Activated T-helper 1 cell treated with anti-CD3 and anti-CD28 coated beads, Interleukin-2, amount 50 U/mL, for 16 hours (primary cell): ENCODE data around the gene POU2F2.
"Not testable (repeated sequence)": the region's sequence is repeated elsewhere in the genome, so short reads cannot be mapped to it uniquely, and the experiment has no call there.

Experiments used
- DNase-seq, 2 donors: peaks; one replicate each; pipeline ENCODE4 v3.0.0-alpha.2; 2020; ENCODE audit warnings: low read depth in 1 of 2, low spot score in 1 of 2

POU2F2 gene

DNA sequence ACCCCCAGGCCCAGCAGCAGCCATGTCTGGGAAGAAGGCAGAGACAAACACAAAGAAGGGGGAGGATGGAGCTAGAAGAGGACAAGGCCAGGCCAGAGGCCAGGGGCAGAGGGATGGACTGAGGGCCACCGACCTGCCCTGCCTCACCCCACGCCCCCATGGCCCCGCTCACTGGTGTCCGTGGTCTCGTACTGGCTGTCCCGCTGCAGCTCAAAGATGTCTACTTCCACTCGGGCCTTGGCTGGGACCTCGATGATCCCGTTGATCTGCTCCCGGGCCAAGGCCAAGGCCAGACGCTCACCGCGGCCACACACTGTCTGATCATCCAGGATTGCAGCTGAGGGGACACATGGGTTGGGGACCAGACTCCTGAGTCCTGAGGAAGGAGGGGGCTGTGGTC, 67.2 kb downstream of the POU2F2 start:
- DNase-seq: no peak

GRCh38 chr19:42064432-42064831, 67.8 kb downstream of the POU2F2 start:
- no peak for DNase-seq

GRCh38 chr19:42062381-42062780, 69.9 kb downstream of the POU2F2 start:
- DNase-seq: no peak

DNA sequence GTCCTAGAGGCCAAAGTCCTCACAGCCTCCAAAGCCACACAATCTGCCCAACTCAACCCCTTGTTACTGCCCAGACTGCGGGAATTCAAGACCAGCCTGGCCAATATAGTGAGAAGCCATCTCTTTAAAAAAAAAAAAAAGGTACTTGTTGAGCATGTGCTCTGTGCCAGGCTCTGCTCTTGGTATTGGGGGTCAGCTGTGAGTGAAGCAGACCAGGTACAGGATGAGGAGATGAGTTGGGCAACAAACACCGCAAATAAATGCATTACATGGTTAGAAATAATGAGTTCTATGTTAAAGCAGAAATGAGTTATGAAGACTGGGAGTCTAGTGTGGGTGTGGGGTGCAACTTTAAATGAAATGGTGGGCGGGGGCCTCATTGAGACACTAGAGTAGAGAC, 72.1 kb downstream of the POU2F2 start:
- DNase-seq: no peak

GRCh38 chr19:42059196-42059595, 73.0 kb downstream of the POU2F2 start:
- DNase-seq: no peak

- DNase-seq: no peak
Observed at GRCh38 chr19:42057846-42058245, 74.4 kb downstream of the POU2F2 start.

GRCh38 chr19:42054205-42054604, 78.0 kb downstream of the POU2F2 start:
- no peak for DNase-seq

DNA sequence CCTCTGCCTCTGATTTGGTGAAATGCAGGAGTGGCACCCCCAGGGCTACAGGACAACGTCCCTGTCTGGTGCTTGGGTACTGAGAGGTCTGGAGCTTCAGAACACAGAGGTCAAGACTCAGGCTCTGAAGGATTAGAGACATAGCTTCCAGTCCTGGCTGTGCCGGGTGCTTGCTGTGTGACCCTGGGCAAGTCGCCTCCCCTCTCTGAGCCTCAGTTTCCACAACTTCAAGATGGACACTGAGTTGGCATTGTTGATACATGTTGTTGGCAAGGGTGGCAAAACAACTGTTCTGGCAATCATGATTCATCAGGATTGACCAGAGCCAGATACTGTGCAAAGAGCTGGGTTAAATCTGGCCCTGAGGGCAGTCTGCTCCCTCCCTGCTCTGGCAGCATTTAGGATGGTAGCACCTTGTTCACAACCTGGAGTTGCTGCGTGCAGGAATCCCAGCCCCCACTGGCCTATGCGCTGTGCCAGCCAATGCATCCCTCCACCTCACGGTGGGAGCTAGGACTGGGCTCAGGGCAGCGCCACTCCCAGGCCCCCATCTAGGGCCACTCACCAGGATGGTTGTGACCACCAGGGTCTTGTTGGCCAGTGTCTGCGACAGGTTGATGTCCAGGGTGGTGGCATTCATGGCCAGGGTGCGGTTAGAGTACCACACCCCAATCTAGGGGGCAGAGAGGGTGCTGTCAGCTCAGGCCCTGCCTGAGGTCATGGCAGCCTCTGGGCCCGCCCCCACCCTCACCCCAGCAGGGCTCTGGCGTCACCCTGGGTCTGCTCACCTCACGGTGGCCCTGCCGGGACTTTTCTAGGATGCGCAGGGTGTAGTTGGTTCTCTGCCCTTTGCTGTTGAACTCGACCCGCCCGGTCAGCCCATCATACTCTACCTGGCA, 79.0 kb downstream of the POU2F2 start:
- no peak for DNase-seq

GRCh38 chr19:42052241-42052863, 79.9 kb downstream of the POU2F2 start:
- no peak for DNase-seq

DNA sequence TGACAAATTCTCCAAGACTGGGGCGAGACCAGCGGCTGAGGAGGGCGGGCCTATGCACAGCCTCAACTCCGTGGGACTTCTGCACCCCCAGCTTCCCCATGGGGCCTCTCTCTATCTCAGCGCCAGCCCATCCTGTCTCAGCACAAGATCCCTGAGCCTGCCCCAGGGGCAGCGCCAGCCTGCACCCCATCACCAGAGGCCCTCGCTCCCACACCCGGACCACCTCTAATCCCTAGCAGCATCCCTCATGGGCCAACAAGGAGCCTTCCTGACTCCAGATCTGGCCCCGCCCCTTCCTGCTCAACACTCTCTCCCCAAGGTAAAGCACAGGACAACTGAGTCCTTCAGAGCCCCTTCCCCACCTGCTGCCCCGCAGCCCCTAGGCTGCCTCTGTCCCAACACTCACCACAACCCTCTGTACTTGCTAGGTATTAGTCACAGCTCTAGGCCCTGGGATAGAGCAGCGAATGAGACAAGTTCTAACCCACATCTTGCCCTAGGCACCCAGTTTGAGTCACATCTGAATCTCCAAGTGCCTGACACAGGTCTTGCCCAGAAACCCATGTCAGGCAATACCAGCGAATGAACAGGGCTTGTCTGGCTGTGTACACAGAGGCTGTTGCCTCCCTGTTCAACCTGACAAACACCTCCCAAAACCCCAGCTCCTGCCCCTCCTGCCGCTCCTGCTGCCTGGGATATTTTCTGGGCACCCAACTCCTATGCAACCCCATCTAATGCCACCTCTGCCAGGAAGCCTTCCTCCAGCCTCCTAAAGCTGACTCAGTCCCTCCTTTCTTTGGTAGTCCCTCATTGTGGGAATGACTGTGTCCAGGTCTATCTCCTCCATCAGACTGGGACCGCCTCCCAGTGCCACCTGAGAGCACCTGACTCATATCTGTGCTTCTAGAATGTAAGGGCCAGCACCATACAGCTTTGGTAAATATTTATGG, 80.8 kb downstream of the POU2F2 start:
- DNase-seq: no peak

DNA sequence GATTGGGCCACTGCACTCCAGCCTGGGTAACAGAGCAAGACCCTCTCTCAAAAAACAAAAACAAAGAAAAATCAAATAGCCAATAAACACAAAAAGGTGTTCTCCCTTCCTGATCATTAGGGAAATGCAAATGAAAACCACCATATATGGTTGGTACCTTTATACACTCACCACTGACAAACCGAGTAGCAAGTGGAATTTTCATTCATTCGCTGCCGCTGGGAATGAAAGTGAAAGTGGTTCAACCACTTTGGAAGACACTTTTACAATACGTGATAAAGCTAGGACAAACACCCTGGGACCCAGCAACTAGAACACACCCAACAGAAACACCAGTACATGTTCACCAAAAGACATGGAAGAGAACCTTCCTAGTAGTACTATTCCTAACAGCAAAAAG, 83.3 kb downstream of the POU2F2 start:
- DNase-seq: no peak

DNA sequence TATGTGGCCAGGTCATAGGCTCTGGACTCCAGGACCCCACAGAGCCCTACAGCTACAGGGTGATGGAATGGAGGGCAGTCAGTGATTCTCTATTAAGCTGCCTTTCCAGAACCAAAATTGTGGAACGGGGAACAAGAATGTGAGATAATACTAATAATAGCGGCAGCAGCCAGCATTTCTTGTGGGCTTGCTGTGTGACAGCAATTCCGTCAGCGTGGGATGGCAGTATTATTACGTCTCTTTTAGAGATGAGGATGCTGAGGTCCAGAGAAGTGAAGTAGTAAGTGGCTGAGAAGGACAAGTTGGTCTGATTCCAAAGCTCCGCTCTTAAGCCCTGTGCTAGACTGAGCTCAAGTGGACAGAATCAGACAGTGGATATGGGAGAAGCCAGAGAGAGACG, 86.7 kb downstream of the POU2F2 start:
- DNase-seq: no peak

DNA sequence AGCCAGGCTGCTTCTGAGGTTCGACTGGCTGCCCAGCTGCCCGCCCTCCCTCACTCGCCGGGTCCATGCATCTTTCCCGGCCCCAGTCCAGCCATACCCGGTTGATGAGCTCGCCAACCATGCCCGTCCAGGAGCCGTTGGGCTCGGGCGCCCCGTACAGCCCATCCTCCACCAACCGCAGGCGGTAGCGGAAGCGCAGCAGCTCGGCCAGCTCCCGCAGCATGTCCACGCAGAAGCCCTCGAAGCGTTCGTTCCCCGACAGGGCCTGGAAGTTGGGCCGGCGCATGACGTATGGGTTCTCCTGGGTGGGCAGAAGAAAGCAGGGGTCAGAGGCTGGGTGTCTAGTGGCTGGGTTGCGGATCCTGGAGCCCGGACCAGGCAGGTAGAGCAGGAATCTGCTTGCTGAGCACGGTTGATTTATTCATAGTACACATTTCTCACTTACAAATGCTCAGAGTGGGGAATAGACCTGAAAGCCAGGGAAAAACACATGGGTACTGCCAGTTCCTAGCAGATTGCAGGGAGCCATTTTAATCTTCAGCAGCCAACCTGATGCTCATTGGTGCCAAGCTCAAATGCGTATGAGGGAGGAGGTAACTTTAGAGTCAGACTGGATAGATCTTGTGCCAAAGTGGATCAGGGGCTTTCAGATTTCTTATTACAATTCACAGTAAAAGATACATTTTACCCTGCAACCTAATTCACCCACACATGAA, 89.6 kb downstream of the POU2F2 start:
- DNase-seq: no peak

DNA sequence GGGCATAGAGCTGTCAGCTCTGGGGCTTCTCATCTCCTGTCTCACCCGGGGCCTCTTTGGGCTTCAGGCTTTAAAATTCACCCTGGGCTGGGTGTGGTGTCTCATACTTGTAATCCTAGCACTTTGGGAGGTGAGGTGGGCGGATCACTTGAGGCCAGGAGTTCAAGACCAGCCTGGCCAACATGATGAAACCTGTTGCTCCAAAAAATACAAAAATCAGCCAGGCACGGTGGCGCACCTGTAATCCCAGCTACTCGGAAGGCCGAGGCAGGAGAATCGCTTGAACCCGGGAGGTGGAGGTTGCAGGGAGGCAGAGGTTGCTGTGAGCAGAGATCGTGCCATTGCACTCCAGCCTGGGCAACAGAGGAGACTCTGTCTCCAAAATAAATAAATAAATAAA, 91.8 kb downstream of the POU2F2 start:
- DNase-seq: not testable (repeated sequence)

GRCh38 chr19:42040031-42040430, 92.2 kb downstream of the POU2F2 start:
- DNase-seq: no peak

- DNase-seq: no peak
Observed at GRCh38 chr19:42038666-42039065, 93.6 kb downstream of the POU2F2 start.

DNA sequence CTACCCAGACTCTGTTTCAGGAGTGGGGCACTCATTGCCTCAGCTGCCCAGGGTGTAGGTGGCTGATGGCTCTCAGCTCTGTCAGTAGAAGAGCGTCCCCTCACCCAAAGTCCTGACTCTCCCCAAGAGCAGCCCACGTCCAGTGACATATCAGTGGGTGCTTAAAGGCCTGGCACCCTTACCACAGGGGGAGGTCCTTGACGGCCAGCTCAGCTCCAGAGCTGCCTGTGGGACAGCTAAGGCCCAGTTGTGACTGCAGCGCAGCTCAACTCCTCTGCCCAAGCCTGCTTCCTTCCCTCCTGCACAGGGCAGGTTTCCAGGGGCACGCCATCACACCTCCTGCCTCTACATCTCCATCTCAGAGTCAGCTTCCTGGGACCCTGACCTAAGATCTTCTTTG, 94.6 kb downstream of the POU2F2 start:
- no peak for DNase-seq
